K562 (cell line): ENCODE data around the gene CFAP53. TPM values are rescaled to one million over a fixed set of nuclear protein-coding genes. Genes with fewer than 3 reads are reported as not detected.

ENCODE experiments used
- AFF4 ChIP-seq: sonication (generic); formaldehyde crosslinking; IDR thresholded peaks from 2 replicates; pipeline ENCODE4 v1.8.0; 2023; ENCODE audit warnings: mild to moderate bottlenecking, missing genetic modification reagents
- CHD1 ChIP-seq: fragments of 200-600 bp; sonication (generic); IDR thresholded peaks from one replicate; pipeline ENCODE4 v1.6.1; 2012; ENCODE audit warnings: mild to moderate bottlenecking, moderate library complexity, low read length, inconsistent platforms
- FOXP4 ChIP-seq: sonication (generic); formaldehyde crosslinking; IDR thresholded peaks from 2 replicates; pipeline ENCODE4 v1.8.0; 2022; ENCODE audit warnings: mild to moderate bottlenecking, missing genetic modification reagents, borderline replicate concordance
- HEY1 ChIP-seq: fragments of 250-450 bp; sonication (Bioruptor Pico); IDR thresholded peaks from 2 replicates; pipeline ENCODE4 v1.5.0; 2020; ENCODE audit warnings: mild to moderate bottlenecking, moderate library complexity, borderline replicate concordance
- RFX7 ChIP-seq: fragments of 250-450 bp; sonication (Bioruptor Pico); IDR thresholded peaks from 2 replicates; pipeline ENCODE4 v1.5.1; 2021; ENCODE audit warnings: mild to moderate bottlenecking
- SETDB1 ChIP-seq: IDR thresholded peaks from one replicate; pipeline ENCODE4 v1.6.1; 2012; ENCODE audit warnings: low read length, control low read depth, inconsistent platforms
- SP1 ChIP-seq: sonication (generic); formaldehyde crosslinking; IDR thresholded peaks from 2 replicates; pipeline ENCODE4 v1.8.1; 2022; ENCODE audit warnings: mild to moderate bottlenecking, missing genetic modification reagents
- SPI1 ChIP-seq: IDR thresholded peaks from 2 replicates; pipeline ENCODE4 v1.6.1; 2011; ENCODE audit warnings: low read depth, low read length, control low read depth, borderline replicate concordance
- SRSF7 ChIP-seq: fragments of 200-400 bp; formaldehyde crosslinking; optimal IDR thresholded peaks from 2 replicates; pipeline ENCODE3; 2017; ENCODE audit warnings: mild to moderate bottlenecking, low read depth, low read length
- polyA plus RNA-seq, 8 experiments: library from polyadenylated mRNA; depleted of rRNA in 4 of 8; stranded (reverse) in 5 of 8; unstranded in 3 of 8; fragments of >200 nt; fragmentation: Nextera tagmentation in 2 of 8; fragmentation: Illumina TruSeq in 1 of 8; extraction: Ambion mirVana in 2 of 8; extraction: Trizol in 1 of 8; gene quantifications; 2 replicates each; pipeline versions ENCODE4 v1.2.1 to v1.2.3, GENCODE V29; 2011 to 2014; ENCODE audit warnings: inconsistent platforms in 1 of 8, missing spikeins in 1 of 8
- total RNA-seq, 7 experiments: library from RNA; depleted of rRNA in 6 of 7; stranded (reverse); fragments of >200 nt in 6 of 7; fragmentation: Illumina TruSeq in 2 of 7; extraction: Trizol in 2 of 7; gene quantifications; 2 replicates each; pipeline versions ENCODE4 v1.2.1 to v1.2.3, GENCODE V29; 2011 to 2021; ENCODE audit warnings: low replicate concordance in 1 of 7
- TF ChIP-seq, protein P1 (sequence below): IDR thresholded peaks from 2 replicates; pipeline ENCODE4 v1.6.1; 2011; ENCODE audit not compliant: insufficient read length; ENCODE audit errors: extremely low read depth
- TF ChIP-seq, protein P2 (sequence below): sonication (generic); formaldehyde crosslinking; IDR thresholded peaks from 2 replicates; pipeline ENCODE4 v1.8.0; 2023; ENCODE audit warnings: mild to moderate bottlenecking, missing genetic modification reagents
- TF ChIP-seq, protein P3 (sequence below), 2 experiments: IDR thresholded peaks; 2 replicates each; pipeline ENCODE4 v1.6.1; 2012; ENCODE audit warnings: improper control_type of control experiment in 2 of 2, low read depth in 2 of 2, low read length in 2 of 2, borderline replicate concordance in 1 of 2

The CFAP53 gene
- total and polyA plus RNA-seq, 9 of the 15 experiments (the other 6 are each of a cell fraction or from before 2014, with no cell fraction given), result 0.21 to 1.9 (median 1.2) TPM

- TF ChIP-seq, protein P1, sequence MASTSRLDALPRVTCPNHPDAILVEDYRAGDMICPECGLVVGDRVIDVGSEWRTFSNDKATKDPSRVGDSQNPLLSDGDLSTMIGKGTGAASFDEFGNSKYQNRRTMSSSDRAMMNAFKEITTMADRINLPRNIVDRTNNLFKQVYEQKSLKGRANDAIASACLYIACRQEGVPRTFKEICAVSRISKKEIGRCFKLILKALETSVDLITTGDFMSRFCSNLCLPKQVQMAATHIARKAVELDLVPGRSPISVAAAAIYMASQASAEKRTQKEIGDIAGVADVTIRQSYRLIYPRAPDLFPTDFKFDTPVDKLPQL, result no peak
- TF ChIP-seq SP1 (CRISPR knock-in tag), result peak; percentile 88
- peak; percentile 69 for TF ChIP-seq SETDB1
- TF ChIP-seq SRSF7, result no peak
- TF ChIP-seq, protein P2, sequence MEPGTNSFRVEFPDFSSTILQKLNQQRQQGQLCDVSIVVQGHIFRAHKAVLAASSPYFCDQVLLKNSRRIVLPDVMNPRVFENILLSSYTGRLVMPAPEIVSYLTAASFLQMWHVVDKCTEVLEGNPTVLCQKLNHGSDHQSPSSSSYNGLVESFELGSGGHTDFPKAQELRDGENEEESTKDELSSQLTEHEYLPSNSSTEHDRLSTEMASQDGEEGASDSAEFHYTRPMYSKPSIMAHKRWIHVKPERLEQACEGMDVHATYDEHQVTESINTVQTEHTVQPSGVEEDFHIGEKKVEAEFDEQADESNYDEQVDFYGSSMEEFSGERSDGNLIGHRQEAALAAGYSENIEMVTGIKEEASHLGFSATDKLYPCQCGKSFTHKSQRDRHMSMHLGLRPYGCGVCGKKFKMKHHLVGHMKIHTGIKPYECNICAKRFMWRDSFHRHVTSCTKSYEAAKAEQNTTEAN, result no peak
- TF ChIP-seq SPI1, result no peak
- TF ChIP-seq AFF4, result peak; percentile 61; the same call in 1 of the 2 replicates
- TF ChIP-seq FOXP4, result no peak; the same call in none of the 2 replicates
- no peak for TF ChIP-seq HEY1
- no peak for TF ChIP-seq RFX7 (CRISPR knock-in tag)
- no peak for TF ChIP-seq CHD1
- TF ChIP-seq, protein P3, sequence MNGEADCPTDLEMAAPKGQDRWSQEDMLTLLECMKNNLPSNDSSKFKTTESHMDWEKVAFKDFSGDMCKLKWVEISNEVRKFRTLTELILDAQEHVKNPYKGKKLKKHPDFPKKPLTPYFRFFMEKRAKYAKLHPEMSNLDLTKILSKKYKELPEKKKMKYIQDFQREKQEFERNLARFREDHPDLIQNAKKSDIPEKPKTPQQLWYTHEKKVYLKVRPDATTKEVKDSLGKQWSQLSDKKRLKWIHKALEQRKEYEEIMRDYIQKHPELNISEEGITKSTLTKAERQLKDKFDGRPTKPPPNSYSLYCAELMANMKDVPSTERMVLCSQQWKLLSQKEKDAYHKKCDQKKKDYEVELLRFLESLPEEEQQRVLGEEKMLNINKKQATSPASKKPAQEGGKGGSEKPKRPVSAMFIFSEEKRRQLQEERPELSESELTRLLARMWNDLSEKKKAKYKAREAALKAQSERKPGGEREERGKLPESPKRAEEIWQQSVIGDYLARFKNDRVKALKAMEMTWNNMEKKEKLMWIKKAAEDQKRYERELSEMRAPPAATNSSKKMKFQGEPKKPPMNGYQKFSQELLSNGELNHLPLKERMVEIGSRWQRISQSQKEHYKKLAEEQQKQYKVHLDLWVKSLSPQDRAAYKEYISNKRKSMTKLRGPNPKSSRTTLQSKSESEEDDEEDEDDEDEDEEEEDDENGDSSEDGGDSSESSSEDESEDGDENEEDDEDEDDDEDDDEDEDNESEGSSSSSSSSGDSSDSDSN (IDR thresholded peaks at IDR 0.05; ENCODE audit: borderline replicate concordance in 1 of 2, low read depth in 2 of 2, low read length in 2 of 2), result no peak
Observed at GRCh38 chr18:50287441-50288347, 21.4 kb upstream of the CFAP53 start, which contains the start of gene CXXC1 (continued).
